NK-92 (cell line): ENCODE data around the gene SLC2A4.
A peak's percentile ranks its signal among the peaks of the same experiment; 100 is the strongest.
"Not testable (repeated sequence)": the region's sequence is repeated elsewhere in the genome, so short reads cannot be mapped to it uniquely, and the experiment has no call there.

Experiments used
- DNase-seq: peaks from one replicate; lab custom pipeline; 2025; ENCODE audit not compliant: unreplicated experiment; lab: John Stamatoyannopoulos, UW

SLC2A4 gene

GRCh38 chr17:7322520-7323194, 41.1 kb downstream of the SLC2A4 start:
- DNase-seq = no peak

GRCh38 chr17:7323731-7324437, 42.4 kb downstream of the SLC2A4 start:
- no peak for DNase-seq

GRCh38 chr17:7324438-7324779, 42.9 kb downstream of the SLC2A4 start:
- no peak for DNase-seq

- no peak for DNase-seq
Measured at GRCh38 chr17:7325031-7325528, 43.6 kb downstream of the SLC2A4 start.

- no peak for DNase-seq
Measured at GRCh38 chr17:7326186-7326585, 44.7 kb downstream of the SLC2A4 start.

GRCh38 chr17:7327056-7327455, 45.5 kb downstream of the SLC2A4 start:
- DNase-seq = no peak

GRCh38 chr17:7327501-7327900, 46.0 kb downstream of the SLC2A4 start:
- DNase-seq = no peak

GRCh38 chr17:7328009-7328408, 46.5 kb downstream of the SLC2A4 start:
- no peak for DNase-seq

- no peak for DNase-seq
Measured at GRCh38 chr17:7328840-7329373, 47.4 kb downstream of the SLC2A4 start, which contains the start of gene NEURL4. NEURL4 (minus strand) TSS chr17:7329335; CDS start chr17:7329312, 23 bp downstream.

GRCh38 chr17:7329374-7329996, 48.0 kb downstream of the SLC2A4 start:
- DNase-seq = peak; percentile 77

- DNase-seq = no peak
Measured at GRCh38 chr17:7329997-7330637, 48.6 kb downstream of the SLC2A4 start.

GRCh38 chr17:7330638-7331015, 49.1 kb downstream of the SLC2A4 start:
- no peak for DNase-seq

- DNase-seq = no peak
Measured at GRCh38 chr17:7332111-7332510, 50.6 kb downstream of the SLC2A4 start.

- not testable (repeated sequence) for DNase-seq
Measured at GRCh38 chr17:7332600-7333069, 51.1 kb downstream of the SLC2A4 start.

- DNase-seq = no peak
Measured at GRCh38 chr17:7334938-7335538, 53.5 kb downstream of the SLC2A4 start.

- not testable (repeated sequence) for DNase-seq
Measured at GRCh38 chr17:7335765-7336164, 54.2 kb downstream of the SLC2A4 start.

- peak; percentile 20 for DNase-seq
Measured at GRCh38 chr17:7336240-7337175, 55.0 kb downstream of the SLC2A4 start, which contains the start of gene ACAP1. ACAP1 (plus strand) TSS chr17:7336529; CDS start chr17:7336735, 206 bp downstream.

- DNase-seq = not testable (repeated sequence)
Measured at GRCh38 chr17:7337600-7337999, 56.1 kb downstream of the SLC2A4 start.
